Large intestine (tissue), 3 donors: Measurements from ENCODE around the gene NKX1-1. TPM values are rescaled to one million over a fixed set of nuclear protein-coding genes. Genes with fewer than 3 reads are reported as not detected.

Source experiments
- DNase-seq, 2 donors: peaks; one replicate each; pipeline versions ENCODE4 v3.0.0 to v3.0.0-alpha.2; 2013
- H3K27ac ChIP-seq: one replicate; pipeline ENCODE4 v1.5.1; 2013; ENCODE audit warnings: low read length
- H3K27me3 ChIP-seq: 2 replicates; pipeline ENCODE4 v1.6.1; 2013; ENCODE audit warnings: low read length; ENCODE audit not compliant: control insufficient read depth, insufficient read depth
- H3K36me3 ChIP-seq: 2 replicates; pipeline ENCODE4 v1.6.1; 2013; ENCODE audit warnings: low read length; ENCODE audit not compliant: control insufficient read depth, insufficient read depth
- H3K4me1 ChIP-seq: one replicate; pipeline ENCODE4 v1.6.1; 2013; ENCODE audit warnings: low read length; ENCODE audit not compliant: control insufficient read depth, insufficient read depth
- H3K4me3 ChIP-seq: one replicate; pipeline ENCODE4 v1.5.1; 2013; ENCODE audit warnings: low read length
- H3K9me3 ChIP-seq: one replicate; pipeline ENCODE4 v1.6.1; 2013; ENCODE audit warnings: mild to moderate bottlenecking, low read depth, low read length, moderate library complexity; ENCODE audit not compliant: control insufficient read depth
- WGBS: methylation state at CpG from one replicate; pipeline ENCODE4 v1.1.5; 2013; ENCODE audit warnings: low lambda C conversion rate; ENCODE audit not compliant: insufficient coverage; 5-methylcytosine and 5-hydroxymethylcytosine counted together
- polyA plus RNA-seq: library from polyadenylated mRNA; unstranded; fragments of 120-200 nt; gene quantifications from one replicate; pipeline ENCODE4 v1.2.1, GENCODE V29; 2013

NKX1-1 gene
- polyA plus RNA-seq, 1 donor: not detected

GRCh38 chr4:1416051-1416947, 10.1 kb upstream of the NKX1-1 start:
- Histone ChIP-seq H3K4me1 (no peaks in the 10 kb centered on the region), H3K9me3 (peaks cover 14% of the 10 kb centered on the region), H3K27me3 (peaks cover 59% of the 10 kb centered on the region), H3K36me3 (no peaks in the 10 kb centered on the region), H3K27ac (no peak overlapping the region), H3K4me3 (no peak overlapping the region)
- no CpG with 5 or more reads among the region's 27 CpGs for WGBS
- no peak for DNase-seq

DNA sequence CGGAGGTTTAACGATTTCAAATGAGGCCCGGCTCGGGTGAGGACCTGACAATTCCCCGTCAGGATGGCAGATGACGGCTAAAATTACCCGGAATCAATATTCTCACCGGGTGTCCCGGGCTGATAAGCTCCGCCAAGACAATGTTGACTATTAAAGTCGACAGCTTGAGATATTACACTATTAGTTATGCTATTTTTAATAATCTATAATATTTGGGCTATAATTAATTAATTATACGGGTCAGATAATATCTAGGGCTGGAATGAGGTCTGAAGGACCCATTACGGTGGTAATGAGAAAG, 9.4 kb upstream of the NKX1-1 start:
- H3K9me3 ChIP-seq: peaks cover 14% of the 10 kb centered on the region
- H3K4me1 ChIP-seq: no peaks in the 10 kb centered on the region
- no peak overlapping the region for H3K4me3 ChIP-seq
- H3K27me3 ChIP-seq: peaks cover 66% of the 10 kb centered on the region
- WGBS: no CpG with 5 or more reads among the region's 13 CpGs
- H3K36me3 ChIP-seq: no peaks in the 10 kb centered on the region
- no peak for DNase-seq
- H3K27ac ChIP-seq: no peak overlapping the region

DNA sequence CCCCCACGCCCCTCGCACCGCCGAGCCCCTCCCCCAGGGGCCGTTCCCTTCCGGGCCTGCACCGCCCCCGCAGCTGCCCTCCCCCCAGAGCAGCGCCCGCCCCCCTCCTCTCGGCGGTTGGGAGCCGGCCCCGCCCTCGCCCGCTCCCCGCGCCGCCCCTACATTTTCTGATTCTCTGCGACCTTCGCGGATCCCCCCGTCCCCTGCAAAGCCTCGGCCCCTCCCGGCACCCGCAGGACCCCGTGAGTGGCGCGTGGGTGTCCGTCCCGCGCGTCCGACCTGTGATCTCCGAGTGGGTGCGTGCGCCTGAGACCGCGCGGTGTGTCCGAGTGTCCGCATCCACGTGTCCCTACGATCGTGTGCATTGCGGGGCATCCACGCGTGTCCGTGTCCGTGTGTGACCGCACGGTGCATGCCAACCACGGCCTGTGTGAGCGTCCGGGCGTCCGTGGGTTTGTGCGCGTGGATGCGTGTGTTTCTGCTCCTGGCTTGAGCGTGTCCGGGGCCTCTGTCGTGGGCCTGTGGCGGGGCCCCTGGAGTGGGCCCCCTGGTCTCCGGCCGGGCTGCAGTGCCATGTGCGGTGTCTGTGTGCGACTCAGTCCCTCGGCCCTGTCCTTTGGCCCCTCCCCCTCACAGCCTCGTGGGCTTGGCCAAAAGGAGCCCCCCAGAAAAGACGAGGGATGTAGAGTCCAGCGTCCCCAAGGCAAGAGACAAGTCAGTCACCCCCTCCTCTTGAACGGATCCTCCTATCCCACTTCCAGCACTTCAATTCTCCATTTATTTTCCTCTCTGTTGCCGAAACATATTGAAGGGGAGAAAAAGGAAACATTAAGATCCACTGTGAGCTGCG, 8.8 kb upstream of the NKX1-1 start:
- H3K9me3 ChIP-seq: peaks cover 14% of the 10 kb centered on the region
- no peak for DNase-seq
- H3K27me3 ChIP-seq: peaks cover 72% of the 10 kb centered on the region
- H3K27ac ChIP-seq: no peak overlapping the region
- H3K36me3 ChIP-seq: no peaks in the 10 kb centered on the region
- H3K4me1 ChIP-seq: no peaks in the 10 kb centered on the region
- no CpG with 5 or more reads among the region's 75 CpGs for WGBS
- no peak overlapping the region for H3K4me3 ChIP-seq

GRCh38 chr4:1413687-1414479, 7.6 kb upstream of the NKX1-1 start:
- Histone ChIP-seq H3K4me1 (no peaks in the 10 kb centered on the region), H3K9me3 (peaks cover 14% of the 10 kb centered on the region), H3K27ac (no peak overlapping the region), H3K27me3 (peaks cover 84% of the 10 kb centered on the region), H3K36me3 (no peaks in the 10 kb centered on the region), H3K4me3 (no peak overlapping the region)
- WGBS: no CpG with 5 or more reads among the region's 77 CpGs
- DNase-seq: no peak

DNA sequence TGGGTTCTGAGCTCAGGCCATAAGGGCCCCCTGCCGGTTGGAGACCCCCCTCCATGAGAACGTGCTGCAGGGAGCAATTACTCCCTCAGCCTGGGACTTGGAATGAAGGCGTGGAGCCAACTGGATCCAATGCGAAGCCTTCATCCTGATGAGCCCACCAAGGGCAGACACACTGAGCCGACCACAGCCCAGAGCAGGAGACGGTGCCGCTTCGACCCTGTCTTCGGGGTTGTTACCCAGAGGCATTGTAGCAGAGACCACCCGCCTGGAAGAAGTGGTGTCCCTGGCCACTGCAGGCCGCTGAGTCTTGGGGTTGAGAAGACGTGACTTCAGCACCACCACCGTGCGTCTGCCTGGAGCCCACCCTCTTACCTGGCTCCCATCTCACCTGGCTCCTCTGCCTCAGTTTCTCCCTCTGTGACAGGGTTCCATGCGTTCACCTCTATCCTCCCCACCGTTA, 7.0 kb upstream of the NKX1-1 start:
- Histone ChIP-seq H3K27ac (no peak overlapping the region), H3K4me3 (no peak overlapping the region), H3K36me3 (no peaks in the 10 kb centered on the region), H3K4me1 (no peaks in the 10 kb centered on the region), H3K9me3 (peaks cover 17% of the 10 kb centered on the region), H3K27me3 (peaks cover 90% of the 10 kb centered on the region)
- DNase-seq: no peak
- no CpG with 5 or more reads among the region's 16 CpGs for whole genome bisulfite sequencing

DNA sequence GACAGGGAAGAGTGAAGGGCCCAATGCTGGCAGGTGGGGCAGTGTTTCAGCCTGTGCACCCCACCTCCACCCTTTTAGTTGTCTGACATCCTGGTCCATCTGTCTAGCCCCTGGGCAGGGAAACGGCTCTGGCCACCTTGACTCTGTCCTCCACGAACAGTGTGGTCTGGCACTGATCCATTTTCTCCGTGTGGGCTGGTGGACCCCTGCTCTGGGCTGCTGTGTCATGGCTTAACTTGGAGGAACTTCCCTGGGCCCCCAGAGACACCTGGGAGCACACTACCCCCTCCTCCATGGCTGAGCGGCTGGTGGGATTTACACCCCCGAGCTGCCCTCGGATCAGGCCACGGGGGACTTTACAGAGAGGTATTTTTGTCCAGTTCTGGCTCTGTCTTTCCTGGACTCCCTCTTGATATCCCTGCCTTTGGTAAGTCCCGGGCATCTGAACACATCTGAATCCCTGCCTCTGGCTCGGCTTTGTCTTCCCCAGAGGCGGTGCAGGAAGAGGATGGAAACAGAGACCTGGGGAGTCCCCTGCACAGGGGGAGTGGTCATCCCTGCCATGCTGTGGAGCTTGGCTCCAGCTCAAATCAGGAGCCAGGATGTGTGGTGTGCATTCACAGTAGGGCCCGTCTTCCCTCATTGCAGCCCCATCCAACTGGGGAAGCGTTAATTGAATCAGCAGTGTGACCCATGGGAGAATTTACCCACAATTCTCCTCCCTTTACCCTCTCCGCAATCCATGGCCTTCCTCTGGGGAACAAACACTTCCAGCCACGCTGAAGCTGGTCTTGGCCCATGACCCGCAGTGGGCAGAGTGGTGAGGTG, 6.3 kb upstream of the NKX1-1 start:
- Histone ChIP-seq H3K9me3 (peaks cover 18% of the 10 kb centered on the region), H3K4me1 (no peaks in the 10 kb centered on the region), H3K27me3 (peaks cover 91% of the 10 kb centered on the region), H3K27ac (no peak overlapping the region), H3K4me3 (no peak overlapping the region), H3K36me3 (no peaks in the 10 kb centered on the region)
- WGBS: no CpG with 5 or more reads among the region's 15 CpGs
- no peak for DNase-seq

DNA sequence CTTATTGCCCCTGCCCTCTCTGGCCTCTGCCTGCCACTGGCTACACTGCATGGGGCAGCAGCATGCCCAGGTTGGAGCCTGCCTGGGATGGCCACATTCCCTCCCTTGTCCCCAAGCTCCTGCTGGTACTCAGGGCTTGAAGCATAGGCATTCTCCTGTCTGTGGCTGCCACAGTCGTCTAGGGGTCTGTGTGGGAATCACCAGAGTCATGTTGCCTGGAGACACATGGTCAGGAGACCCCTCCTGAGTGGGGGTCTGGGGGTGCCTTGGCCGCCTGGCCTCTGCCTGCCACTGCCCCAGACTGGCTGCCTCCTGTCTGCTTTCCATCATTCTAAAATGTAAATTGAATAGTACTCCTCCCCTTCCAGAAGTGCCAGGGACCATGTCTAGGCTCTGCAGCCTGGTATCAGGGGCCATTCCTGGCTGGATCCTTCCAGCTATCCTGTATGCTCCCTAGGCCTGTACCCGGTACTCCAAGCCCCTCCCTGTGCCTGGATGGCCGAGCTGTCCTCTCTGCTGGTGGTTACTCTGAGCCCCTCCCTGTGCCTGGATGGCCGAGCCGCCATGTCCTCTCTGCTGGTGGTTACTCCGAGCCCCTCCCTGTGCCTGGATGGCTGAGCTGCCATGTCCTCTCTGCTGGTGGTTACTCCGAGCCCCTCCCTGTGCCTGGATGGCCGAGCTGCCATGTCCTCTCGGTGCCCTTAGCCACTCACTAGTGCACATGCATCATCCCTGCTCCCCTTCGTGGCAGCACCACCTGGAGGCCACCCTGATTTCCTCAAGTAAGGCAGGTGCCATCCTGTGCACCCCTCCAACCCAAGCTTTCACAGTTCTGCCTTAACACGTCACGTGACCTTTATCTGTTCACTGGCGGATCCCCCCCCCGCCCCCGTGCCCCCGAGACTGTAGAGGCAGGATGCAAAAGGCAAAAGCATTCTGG, 5.5 kb upstream of the NKX1-1 start:
- Histone ChIP-seq H3K36me3 (no peaks in the 10 kb centered on the region), H3K27ac (no peak overlapping the region), H3K9me3 (peaks cover 26% of the 10 kb centered on the region), H3K27me3 (peaks cover 92% of the 10 kb centered on the region), H3K4me3 (no peak overlapping the region), H3K4me1 (no peaks in the 10 kb centered on the region)
- no peak for DNase-seq
- no CpG with 5 or more reads among the region's 17 CpGs for WGBS

GRCh38 chr4:1410491-1411325, 4.5 kb upstream of the NKX1-1 start:
- no peak overlapping the region for H3K27ac ChIP-seq
- H3K27me3 ChIP-seq: peaks cover 85% of the 10 kb centered on the region
- H3K4me3 ChIP-seq: no peak overlapping the region
- peaks cover 23% of the 10 kb centered on the region for H3K9me3 ChIP-seq
- H3K36me3 ChIP-seq: no peaks in the 10 kb centered on the region
- no CpG with 5 or more reads among the region's 48 CpGs for WGBS
- DNase-seq: peak; percentile 38 to 42
- no peaks in the 10 kb centered on the region for H3K4me1 ChIP-seq
